Measurements from ENCODE around the gene LRRC4.

The LRRC4 gene

GRCh38 chr7:128005759-128006159, 25.5 kb downstream of the LRRC4 start (continued):
- TF ChIP-seq, protein P1, sequence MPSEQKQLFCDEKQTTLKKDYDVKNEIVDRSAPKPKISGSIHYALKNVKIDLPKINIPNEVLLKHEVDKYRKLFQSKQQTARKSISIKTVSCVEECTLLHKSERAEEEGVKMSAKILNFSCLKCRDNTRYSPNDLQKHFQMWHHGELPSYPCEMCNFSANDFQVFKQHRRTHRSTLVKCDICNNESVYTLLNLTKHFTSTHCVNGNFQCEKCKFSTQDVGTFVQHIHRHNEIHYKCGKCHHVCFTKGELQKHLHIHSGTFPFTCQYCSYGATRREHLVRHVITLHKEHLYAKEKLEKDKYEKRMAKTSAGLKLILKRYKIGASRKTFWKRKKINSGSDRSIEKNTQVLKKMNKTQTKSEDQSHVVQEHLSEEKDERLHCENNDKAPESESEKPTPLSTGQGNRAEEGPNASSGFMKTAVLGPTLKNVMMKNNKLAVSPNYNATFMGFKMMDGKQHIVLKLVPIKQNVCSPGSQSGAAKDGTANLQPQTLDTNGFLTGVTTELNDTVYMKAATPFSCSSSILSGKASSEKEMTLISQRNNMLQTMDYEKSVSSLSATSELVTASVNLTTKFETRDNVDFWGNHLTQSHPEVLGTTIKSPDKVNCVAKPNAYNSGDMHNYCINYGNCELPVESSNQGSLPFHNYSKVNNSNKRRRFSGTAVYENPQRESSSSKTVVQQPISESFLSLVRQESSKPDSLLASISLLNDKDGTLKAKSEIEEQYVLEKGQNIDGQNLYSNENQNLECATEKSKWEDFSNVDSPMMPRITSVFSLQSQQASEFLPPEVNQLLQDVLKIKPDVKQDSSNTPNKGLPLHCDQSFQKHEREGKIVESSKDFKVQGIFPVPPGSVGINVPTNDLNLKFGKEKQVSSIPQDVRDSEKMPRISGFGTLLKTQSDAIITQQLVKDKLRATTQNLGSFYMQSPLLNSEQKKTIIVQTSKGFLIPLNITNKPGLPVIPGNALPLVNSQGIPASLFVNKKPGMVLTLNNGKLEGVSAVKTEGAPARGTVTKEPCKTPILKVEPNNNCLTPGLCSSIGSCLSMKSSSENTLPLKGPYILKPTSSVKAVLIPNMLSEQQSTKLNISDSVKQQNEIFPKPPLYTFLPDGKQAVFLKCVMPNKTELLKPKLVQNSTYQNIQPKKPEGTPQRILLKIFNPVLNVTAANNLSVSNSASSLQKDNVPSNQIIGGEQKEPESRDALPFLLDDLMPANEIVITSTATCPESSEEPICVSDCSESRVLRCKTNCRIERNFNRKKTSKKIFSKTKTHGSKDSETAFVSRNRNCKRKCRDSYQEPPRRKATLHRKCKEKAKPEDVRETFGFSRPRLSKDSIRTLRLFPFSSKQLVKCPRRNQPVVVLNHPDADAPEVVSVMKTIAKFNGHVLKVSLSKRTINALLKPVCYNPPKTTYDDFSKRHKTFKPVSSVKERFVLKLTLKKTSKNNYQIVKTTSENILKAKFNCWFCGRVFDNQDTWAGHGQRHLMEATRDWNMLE (tag by site-specific recombination; conservative IDR thresholded peaks at IDR 0.05; ENCODE audit: low read depth) = no peak
- TF ChIP-seq ZNF560 (tag by site-specific recombination; IDR thresholded peaks at IDR 0.05; ENCODE audit: borderline replicate concordance) = no peak

- CTCF ChIA-PET = interaction anchor here (0.9 kb wide), 1 partner anchor 15 kb away, joined by 4 read pairs; no protein-coding TSS in a partner anchor
- Histone ChIP-seq H3K9me3 (ENCODE audit: control insufficient read depth, insufficient read depth, low read depth, low read length) (no peaks in the 10 kb centered on the region), H3K27ac (ENCODE audit: extremely low read depth, low read depth, low read length) (no peak overlapping the region), H3K4me1 (ENCODE audit: control insufficient read depth, insufficient read depth, low read length) (no peaks in the 10 kb centered on the region), H3K4me3 (ENCODE audit: low read depth, low read length) (no peak overlapping the region), H3K36me3 (ENCODE audit: control insufficient read depth in 2 of 2, insufficient read depth in 1 of 2, low read length in 2 of 2) (no peaks in the 10 kb centered on the region)
- TF ChIP-seq ZNF626 (tag by site-specific recombination; IDR thresholded peaks at IDR 0.05) = no peak
- peak; percentile 35; the same call in 1 of the 2 replicates for TF ChIP-seq EGR2 (tag by site-specific recombination; IDR thresholded peaks at IDR 0.05; ENCODE audit: low read depth)
- POLR2A ChIA-PET = no interaction called here
Measured at GRCh38 chr7:128005117-128005516, 26.1 kb downstream of the LRRC4 start.

DNA sequence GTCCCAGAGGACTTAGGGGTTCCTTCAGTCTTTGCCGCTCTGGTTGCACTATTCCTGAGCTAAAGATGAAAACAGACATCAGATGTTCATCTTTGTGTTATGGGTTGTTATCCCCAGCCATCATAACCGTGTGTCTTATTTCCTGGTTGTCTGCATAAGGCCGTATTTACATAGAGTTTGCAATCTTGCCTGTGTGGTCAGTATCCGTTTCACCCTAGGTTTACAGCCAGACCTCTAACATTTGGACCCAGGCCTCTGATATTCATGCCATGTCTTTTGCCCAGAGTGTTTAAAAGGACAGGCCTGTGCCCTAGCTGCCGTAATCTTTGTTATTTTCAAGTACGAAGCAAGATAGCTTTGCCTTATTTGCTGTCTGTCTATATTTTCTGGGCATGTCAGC, 26.6 kb downstream of the LRRC4 start:
- Histone ChIP-seq H3K4me1 (ENCODE audit: control insufficient read depth, insufficient read depth, low read length) (no peaks in the 10 kb centered on the region), H3K27ac (ENCODE audit: extremely low read depth, low read depth, low read length) (no peak overlapping the region), H3K4me3 (ENCODE audit: low read depth, low read length) (no peak overlapping the region), H3K9me3 (ENCODE audit: control insufficient read depth, insufficient read depth, low read depth, low read length) (no peaks in the 10 kb centered on the region), H3K36me3 (ENCODE audit: control insufficient read depth in 2 of 2, insufficient read depth in 1 of 2, low read length in 2 of 2) (no peaks in the 10 kb centered on the region)
- TF ChIP-seq ZNF394 (tag by site-specific recombination; IDR thresholded peaks at IDR 0.05; ENCODE audit: borderline replicate concordance) = no peak
- no peak for TF ChIP-seq ZNF221 (tag by site-specific recombination; IDR thresholded peaks at IDR 0.05; ENCODE audit: borderline replicate concordance)
- TF ChIP-seq ZSCAN18 (tag by site-specific recombination; IDR thresholded peaks at IDR 0.05) = no peak
- no peak for TF ChIP-seq KLF7 (tag by site-specific recombination; IDR thresholded peaks at IDR 0.05; ENCODE audit: borderline replicate concordance)
- no peak for TF ChIP-seq ZNF433 (tag by site-specific recombination; IDR thresholded peaks at IDR 0.05; ENCODE audit: low read depth)
- CTCF ChIA-PET = interaction anchor here (0.7 kb wide), 1 partner anchor 259 kb away, joined by 4 read pairs; no protein-coding TSS in a partner anchor
- POLR2A ChIA-PET = no interaction called here

DNA sequence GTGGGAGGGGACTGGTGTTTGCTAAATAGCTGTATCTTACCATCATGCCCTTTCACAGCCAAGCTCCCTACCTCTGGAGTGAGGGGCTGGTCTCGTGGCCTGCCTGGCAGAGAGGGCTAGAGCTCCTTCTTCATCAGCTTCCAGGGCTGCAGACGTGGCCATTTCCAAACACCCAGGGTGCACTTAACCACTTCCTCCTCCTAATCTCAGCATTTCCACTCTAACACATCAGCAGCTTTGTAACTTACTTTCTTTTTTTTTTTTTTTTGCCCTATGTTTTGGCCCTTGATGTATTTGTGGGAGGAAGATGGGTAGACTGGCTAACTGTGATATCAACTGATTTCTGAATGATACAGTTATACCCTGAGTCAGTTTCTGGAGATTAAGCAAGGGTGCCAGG, 27.4 kb downstream of the LRRC4 start:
- no peaks in the 10 kb centered on the region for H3K36me3 ChIP-seq (ENCODE audit: control insufficient read depth in 2 of 2, insufficient read depth in 1 of 2, low read length in 2 of 2)
- no peaks in the 10 kb centered on the region for H3K4me1 ChIP-seq (ENCODE audit: control insufficient read depth, insufficient read depth, low read length)
- no peak overlapping the region for H3K27ac ChIP-seq (ENCODE audit: extremely low read depth, low read depth, low read length)
- POLR2A ChIA-PET = no interaction called here
- CTCF ChIA-PET = interaction anchor here (0.6 kb wide), 1 partner anchor 178 kb away, joined by 3 read pairs; no protein-coding TSS in a partner anchor
- no peak overlapping the region for H3K4me3 ChIP-seq (ENCODE audit: low read depth, low read length)
- H3K9me3 ChIP-seq (ENCODE audit: control insufficient read depth, insufficient read depth, low read depth, low read length) = no peaks in the 10 kb centered on the region
- TF ChIP-seq EGR2 (tag by site-specific recombination; IDR thresholded peaks at IDR 0.05; ENCODE audit: low read depth) = no peak
- TF ChIP-seq, protein P2, sequence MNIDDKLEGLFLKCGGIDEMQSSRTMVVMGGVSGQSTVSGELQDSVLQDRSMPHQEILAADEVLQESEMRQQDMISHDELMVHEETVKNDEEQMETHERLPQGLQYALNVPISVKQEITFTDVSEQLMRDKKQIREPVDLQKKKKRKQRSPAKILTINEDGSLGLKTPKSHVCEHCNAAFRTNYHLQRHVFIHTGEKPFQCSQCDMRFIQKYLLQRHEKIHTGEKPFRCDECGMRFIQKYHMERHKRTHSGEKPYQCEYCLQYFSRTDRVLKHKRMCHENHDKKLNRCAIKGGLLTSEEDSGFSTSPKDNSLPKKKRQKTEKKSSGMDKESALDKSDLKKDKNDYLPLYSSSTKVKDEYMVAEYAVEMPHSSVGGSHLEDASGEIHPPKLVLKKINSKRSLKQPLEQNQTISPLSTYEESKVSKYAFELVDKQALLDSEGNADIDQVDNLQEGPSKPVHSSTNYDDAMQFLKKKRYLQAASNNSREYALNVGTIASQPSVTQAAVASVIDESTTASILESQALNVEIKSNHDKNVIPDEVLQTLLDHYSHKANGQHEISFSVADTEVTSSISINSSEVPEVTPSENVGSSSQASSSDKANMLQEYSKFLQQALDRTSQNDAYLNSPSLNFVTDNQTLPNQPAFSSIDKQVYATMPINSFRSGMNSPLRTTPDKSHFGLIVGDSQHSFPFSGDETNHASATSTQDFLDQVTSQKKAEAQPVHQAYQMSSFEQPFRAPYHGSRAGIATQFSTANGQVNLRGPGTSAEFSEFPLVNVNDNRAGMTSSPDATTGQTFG (tag by site-specific recombination; IDR thresholded peaks at IDR 0.05; ENCODE audit: borderline replicate concordance) = no peak
- no peak for TF ChIP-seq ZNF785 (tag by site-specific recombination; IDR thresholded peaks at IDR 0.05)
- TF ChIP-seq, protein P3, sequence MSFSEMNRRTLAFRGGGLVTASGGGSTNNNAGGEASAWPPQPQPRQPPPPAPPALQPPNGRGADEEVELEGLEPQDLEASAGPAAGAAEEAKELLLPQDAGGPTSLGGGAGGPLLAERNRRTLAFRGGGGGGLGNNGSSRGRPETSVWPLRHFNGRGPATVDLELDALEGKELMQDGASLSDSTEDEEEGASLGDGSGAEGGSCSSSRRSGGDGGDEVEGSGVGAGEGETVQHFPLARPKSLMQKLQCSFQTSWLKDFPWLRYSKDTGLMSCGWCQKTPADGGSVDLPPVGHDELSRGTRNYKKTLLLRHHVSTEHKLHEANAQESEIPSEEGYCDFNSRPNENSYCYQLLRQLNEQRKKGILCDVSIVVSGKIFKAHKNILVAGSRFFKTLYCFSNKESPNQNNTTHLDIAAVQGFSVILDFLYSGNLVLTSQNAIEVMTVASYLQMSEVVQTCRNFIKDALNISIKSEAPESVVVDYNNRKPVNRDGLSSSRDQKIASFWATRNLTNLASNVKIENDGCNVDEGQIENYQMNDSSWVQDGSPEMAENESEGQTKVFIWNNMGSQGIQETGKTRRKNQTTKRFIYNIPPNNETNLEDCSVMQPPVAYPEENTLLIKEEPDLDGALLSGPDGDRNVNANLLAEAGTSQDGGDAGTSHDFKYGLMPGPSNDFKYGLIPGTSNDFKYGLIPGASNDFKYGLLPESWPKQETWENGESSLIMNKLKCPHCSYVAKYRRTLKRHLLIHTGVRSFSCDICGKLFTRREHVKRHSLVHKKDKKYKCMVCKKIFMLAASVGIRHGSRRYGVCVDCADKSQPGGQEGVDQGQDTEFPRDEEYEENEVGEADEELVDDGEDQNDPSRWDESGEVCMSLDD (tag by site-specific recombination; IDR thresholded peaks at IDR 0.05) = no peak
- TF ChIP-seq ZNF585B (tag by site-specific recombination; IDR thresholded peaks at IDR 0.05) = no peak
- TF ChIP-seq TRIM28 (IDR thresholded peaks at IDR 0.05; ENCODE audit: borderline replicate concordance, low read length) = no peak
- TF ChIP-seq ZNF571 (tag by site-specific recombination; IDR thresholded peaks at IDR 0.05) = no peak
- TF ChIP-seq ZNF133 (tag by site-specific recombination; IDR thresholded peaks at IDR 0.05) = no peak
- no peak for TF ChIP-seq GLIS2 (tag by site-specific recombination; IDR thresholded peaks at IDR 0.05)
- TF ChIP-seq ZNF629 (tag by site-specific recombination; IDR thresholded peaks at IDR 0.05) = no peak
- no peak for TF ChIP-seq ZNF221 (tag by site-specific recombination; IDR thresholded peaks at IDR 0.05; ENCODE audit: borderline replicate concordance)

All from HEK293 (cell line).